ENCODE data around the gene SREBF2.

SREBF2 gene

GRCh38 chr22:41880653-41881052, 47.7 kb downstream of the SREBF2 start:
- DNase-seq, result no peak

- DNase-seq, result no peak
Observed at GRCh38 chr22:41883400-41883799, 50.5 kb downstream of the SREBF2 start.

- no peak for DNase-seq
Observed at GRCh38 chr22:41885116-41885515, 52.2 kb downstream of the SREBF2 start.

GRCh38 chr22:41885516-41885915, 52.6 kb downstream of the SREBF2 start:
- no peak for DNase-seq

- DNase-seq, result no peak
Observed at GRCh38 chr22:41888627-41889200, 55.8 kb downstream of the SREBF2 start.

- DNase-seq, result no peak
Observed at GRCh38 chr22:41891407-41891806, 58.5 kb downstream of the SREBF2 start.

GRCh38 chr22:41892721-41893120, 59.8 kb downstream of the SREBF2 start:
- no peak for DNase-seq

GRCh38 chr22:41893591-41894375, 60.9 kb downstream of the SREBF2 start:
- DNase-seq, result no peak

GRCh38 chr22:41898645-41899044, 65.7 kb downstream of the SREBF2 start:
- no peak for DNase-seq

GRCh38 chr22:41899110-41899509, 66.2 kb downstream of the SREBF2 start:
- no peak for DNase-seq

GRCh38 chr22:41899992-41900651, 67.2 kb downstream of the SREBF2 start:
- DNase-seq, result no peak

- no peak for DNase-seq
Observed at GRCh38 chr22:41900652-41901312, 67.9 kb downstream of the SREBF2 start.

- DNase-seq, result no peak
Observed at GRCh38 chr22:41902016-41902415, 69.1 kb downstream of the SREBF2 start.

GRCh38 chr22:41902932-41903421, 70.1 kb downstream of the SREBF2 start:
- no peak for DNase-seq

GRCh38 chr22:41904450-41905410, 71.8 kb downstream of the SREBF2 start:
- no peak for DNase-seq

GRCh38 chr22:41905411-41906202, 72.7 kb downstream of the SREBF2 start:
- no peak for DNase-seq

- no peak for DNase-seq
Observed at GRCh38 chr22:41906822-41907221, 73.9 kb downstream of the SREBF2 start.

GRCh38 chr22:41907436-41908401, 74.8 kb downstream of the SREBF2 start:
- DNase-seq, result no peak

- DNase-seq, result no peak
Observed at GRCh38 chr22:41908411-41909309, 75.8 kb downstream of the SREBF2 start.
